ENCODE data around the gene KANSL1. TPM values are rescaled to one million over a fixed set of nuclear protein-coding genes. Genes with fewer than 3 reads are reported as not detected.

The KANSL1 gene
- total and polyA plus RNA-seq, 10 of the 15 experiments (the other 5 are each of a cell fraction or from before 2014, with no cell fraction given) = 4.7 to 60.6 (median 28.0) TPM

DNA sequence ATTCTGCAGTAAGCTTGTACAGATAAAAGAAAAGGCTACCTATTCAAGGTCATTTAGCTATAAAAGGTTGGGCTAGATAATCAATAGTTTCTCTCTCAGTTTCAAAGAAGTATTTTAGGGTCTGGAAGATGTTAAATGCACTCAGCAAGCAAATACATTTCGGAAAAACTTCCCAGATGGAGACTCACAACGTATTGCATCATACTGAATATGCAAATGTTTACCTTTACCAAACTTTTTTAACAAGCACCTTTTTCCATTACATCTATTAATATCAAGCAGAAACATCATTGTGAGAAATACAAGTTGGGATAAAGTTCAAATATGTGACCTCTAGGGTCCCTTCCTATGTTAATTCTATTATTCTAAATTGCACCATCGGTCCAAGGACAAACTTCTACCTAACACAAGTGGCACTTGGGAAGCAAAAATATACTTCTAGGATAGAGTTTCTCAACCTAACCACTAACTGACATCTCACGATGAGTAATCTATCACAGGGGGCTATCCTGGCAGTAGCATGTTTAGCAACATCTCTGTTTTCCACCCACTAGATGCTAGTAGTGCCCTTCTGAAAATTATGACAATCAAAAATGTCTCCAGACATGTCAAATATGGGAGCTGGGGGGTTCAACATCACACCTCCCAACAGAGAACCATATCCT is 14.5 kb downstream of the KANSL1 start:
- intact Hi-C loops (cut with micrococcal nuclease; ENCODE audit: unreplicated experiment) (no loop called here), in situ Hi-C loops (cut with MboI) (no loop called here)
- no peaks in the 10 kb centered on the region for H3K27me3 ChIP-seq (replicated peaks in 1 of 2; ENCODE audit: control insufficient read depth in 2 of 2, insufficient read depth in 2 of 2, low read length in 1 of 2)
- H3K79me2 ChIP-seq (ENCODE audit: control insufficient read depth, insufficient read depth, low read length) = peaks cover 99% of the 10 kb centered on the region
- SMC1A ChIA-PET (ENCODE audit: uncharacterized antibody, unreplicated experiment) = interaction anchor here (0.7 to 24.2 kb wide), 19 partner anchors 6 to 134 kb away, joined by 3 to 478 read pairs (median 5); partner anchors contain the start of gene KANSL1
- H3K4me1 ChIP-seq (ENCODE audit: control insufficient read depth, insufficient read depth, low read length) = peaks cover 50% of the 10 kb centered on the region
- no TSS peak for BruUV-seq (replicated peaks)
- DNase-seq (ENCODE audit: low read depth, low spot score) (no peak), FAIRE-seq (no peak), ATAC-seq (peak; percentile 56)
- H3K4me3 ChIP-seq = peak overlapping the region; percentile 17; the same call in 1 of the 2 replicates
- H3K36me3 ChIP-seq (ENCODE audit: control insufficient read depth in 2 of 2, insufficient read depth in 2 of 2, low read length in 1 of 2) = peaks cover 3 to 6% of the 10 kb centered on the region in 2 experiments; a peak in 3 of 4 replicates
- RAD21 ChIA-PET (ENCODE audit: unreplicated experiment) = interaction anchor here (0.9 to 3.0 kb wide), 11 partner anchors 8 to 57 kb away, joined by 3 to 21 read pairs (median 4); partner anchors contain the start of gene KANSL1
- H4K20me1 ChIP-seq (ENCODE audit: control insufficient read depth, insufficient read depth) = 0 out of 2 replicates have a peak, but pooled peaks cover 5% of the 10 kb centered on the region
- no peaks in the 10 kb centered on the region for H3K9me3 ChIP-seq (replicated peaks; ENCODE audit: control insufficient read depth, insufficient read depth, low read length)
- H3K27ac ChIP-seq (ENCODE audit: control insufficient read depth, insufficient read depth) = peak overlapping the region; percentile 29; the same call in 1 of the 2 replicates
- 55% methylated on average over 4 of the region's 4 CpGs for whole genome bisulfite sequencing (ENCODE audit: insufficient coverage, insufficient replicate concordance, low lambda C conversion rate, missing lambda C conversion rate)
- CTCF ChIA-PET = interaction anchor here (0.6 to 5.2 kb wide), 19 partner anchors 8 to 176 kb away, joined by 3 to 53 read pairs (median 6); partner anchors contain the start of gene KANSL1
- peak overlapping the region; percentile 73 for H3K4me2 ChIP-seq (ENCODE audit: control insufficient read depth, insufficient read depth)
- no peak overlapping the region for H3K9ac ChIP-seq (ENCODE audit: control insufficient read depth, insufficient read depth, low read length)
- POLR2A ChIA-PET = interaction anchor here (0.5 to 3.3 kb wide), 13 partner anchors 8 to 124 kb away, joined by 3 to 17 read pairs (median 6); no protein-coding TSS in a partner anchor
- no peak overlapping the region for H2AFZ ChIP-seq (ENCODE audit: control insufficient read depth, low read depth, low read length)
- TF ChIP-seq YBX1 (IDR thresholded peaks at IDR 0.05) (no peak), NRF1 (conservative IDR thresholded peaks at IDR 0.05; ENCODE audit: low read depth, low read length) (no peak), ETV6 (conservative IDR thresholded peaks at IDR 0.05 in 1 of 2, IDR thresholded peaks at IDR 0.05 in 1 of 2; ENCODE audit: borderline replicate concordance in 1 of 2, low read depth in 1 of 2) (no peak), CEBPB (IDR thresholded peaks at IDR 0.05; ENCODE audit: borderline replicate concordance in 1 of 2, low read depth in 2 of 2, low read length in 2 of 2) (0 out of 4 replicates have a peak, but pooled peaks of 1 of the 2 experiments have one; percentile 8), RAD21 (IDR thresholded peaks at IDR 0.05; ENCODE audit: insufficient read depth, low read depth, low read length) (0 out of 2 replicates have a peak, but pooled peaks have one; percentile 10), TARDBP (IDR thresholded peaks at IDR 0.05; ENCODE audit: borderline replicate concordance) (no peak), POU2F2 (IDR thresholded peaks at IDR 0.05; ENCODE audit: borderline replicate concordance, low read depth, low read length) (no peak), CBFB (IDR thresholded peaks at IDR 0.05; ENCODE audit: low read depth) (0 out of 2 replicates have a peak, but pooled peaks have one; percentile 10), CREM (IDR thresholded peaks at IDR 0.05; ENCODE audit: low read depth) (peak; percentile 27; the same call in 1 of the 2 replicates)
- TF ChIP-seq, protein P1, sequence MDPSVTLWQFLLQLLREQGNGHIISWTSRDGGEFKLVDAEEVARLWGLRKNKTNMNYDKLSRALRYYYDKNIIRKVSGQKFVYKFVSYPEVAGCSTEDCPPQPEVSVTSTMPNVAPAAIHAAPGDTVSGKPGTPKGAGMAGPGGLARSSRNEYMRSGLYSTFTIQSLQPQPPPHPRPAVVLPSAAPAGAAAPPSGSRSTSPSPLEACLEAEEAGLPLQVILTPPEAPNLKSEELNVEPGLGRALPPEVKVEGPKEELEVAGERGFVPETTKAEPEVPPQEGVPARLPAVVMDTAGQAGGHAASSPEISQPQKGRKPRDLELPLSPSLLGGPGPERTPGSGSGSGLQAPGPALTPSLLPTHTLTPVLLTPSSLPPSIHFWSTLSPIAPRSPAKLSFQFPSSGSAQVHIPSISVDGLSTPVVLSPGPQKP (IDR thresholded peaks at IDR 0.05; ENCODE audit: low read depth, low read length) = no peak
- TF ChIP-seq, protein P2, sequence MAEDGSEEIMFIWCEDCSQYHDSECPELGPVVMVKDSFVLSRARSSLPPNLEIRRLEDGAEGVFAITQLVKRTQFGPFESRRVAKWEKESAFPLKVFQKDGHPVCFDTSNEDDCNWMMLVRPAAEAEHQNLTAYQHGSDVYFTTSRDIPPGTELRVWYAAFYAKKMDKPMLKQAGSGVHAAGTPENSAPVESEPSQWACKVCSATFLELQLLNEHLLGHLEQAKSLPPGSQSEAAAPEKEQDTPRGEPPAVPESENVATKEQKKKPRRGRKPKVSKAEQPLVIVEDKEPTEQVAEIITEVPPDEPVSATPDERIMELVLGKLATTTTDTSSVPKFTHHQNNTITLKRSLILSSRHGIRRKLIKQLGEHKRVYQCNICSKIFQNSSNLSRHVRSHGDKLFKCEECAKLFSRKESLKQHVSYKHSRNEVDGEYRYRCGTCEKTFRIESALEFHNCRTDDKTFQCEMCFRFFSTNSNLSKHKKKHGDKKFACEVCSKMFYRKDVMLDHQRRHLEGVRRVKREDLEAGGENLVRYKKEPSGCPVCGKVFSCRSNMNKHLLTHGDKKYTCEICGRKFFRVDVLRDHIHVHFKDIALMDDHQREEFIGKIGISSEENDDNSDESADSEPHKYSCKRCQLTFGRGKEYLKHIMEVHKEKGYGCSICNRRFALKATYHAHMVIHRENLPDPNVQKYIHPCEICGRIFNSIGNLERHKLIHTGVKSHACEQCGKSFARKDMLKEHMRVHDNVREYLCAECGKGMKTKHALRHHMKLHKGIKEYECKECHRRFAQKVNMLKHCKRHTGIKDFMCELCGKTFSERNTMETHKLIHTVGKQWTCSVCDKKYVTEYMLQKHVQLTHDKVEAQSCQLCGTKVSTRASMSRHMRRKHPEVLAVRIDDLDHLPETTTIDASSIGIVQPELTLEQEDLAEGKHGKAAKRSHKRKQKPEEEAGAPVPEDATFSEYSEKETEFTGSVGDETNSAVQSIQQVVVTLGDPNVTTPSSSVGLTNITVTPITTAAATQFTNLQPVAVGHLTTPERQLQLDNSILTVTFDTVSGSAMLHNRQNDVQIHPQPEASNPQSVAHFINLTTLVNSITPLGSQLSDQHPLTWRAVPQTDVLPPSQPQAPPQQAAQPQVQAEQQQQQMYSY (CRISPR knock-in tag; IDR thresholded peaks at IDR 0.05) = no peak
- TF ChIP-seq, protein P3, sequence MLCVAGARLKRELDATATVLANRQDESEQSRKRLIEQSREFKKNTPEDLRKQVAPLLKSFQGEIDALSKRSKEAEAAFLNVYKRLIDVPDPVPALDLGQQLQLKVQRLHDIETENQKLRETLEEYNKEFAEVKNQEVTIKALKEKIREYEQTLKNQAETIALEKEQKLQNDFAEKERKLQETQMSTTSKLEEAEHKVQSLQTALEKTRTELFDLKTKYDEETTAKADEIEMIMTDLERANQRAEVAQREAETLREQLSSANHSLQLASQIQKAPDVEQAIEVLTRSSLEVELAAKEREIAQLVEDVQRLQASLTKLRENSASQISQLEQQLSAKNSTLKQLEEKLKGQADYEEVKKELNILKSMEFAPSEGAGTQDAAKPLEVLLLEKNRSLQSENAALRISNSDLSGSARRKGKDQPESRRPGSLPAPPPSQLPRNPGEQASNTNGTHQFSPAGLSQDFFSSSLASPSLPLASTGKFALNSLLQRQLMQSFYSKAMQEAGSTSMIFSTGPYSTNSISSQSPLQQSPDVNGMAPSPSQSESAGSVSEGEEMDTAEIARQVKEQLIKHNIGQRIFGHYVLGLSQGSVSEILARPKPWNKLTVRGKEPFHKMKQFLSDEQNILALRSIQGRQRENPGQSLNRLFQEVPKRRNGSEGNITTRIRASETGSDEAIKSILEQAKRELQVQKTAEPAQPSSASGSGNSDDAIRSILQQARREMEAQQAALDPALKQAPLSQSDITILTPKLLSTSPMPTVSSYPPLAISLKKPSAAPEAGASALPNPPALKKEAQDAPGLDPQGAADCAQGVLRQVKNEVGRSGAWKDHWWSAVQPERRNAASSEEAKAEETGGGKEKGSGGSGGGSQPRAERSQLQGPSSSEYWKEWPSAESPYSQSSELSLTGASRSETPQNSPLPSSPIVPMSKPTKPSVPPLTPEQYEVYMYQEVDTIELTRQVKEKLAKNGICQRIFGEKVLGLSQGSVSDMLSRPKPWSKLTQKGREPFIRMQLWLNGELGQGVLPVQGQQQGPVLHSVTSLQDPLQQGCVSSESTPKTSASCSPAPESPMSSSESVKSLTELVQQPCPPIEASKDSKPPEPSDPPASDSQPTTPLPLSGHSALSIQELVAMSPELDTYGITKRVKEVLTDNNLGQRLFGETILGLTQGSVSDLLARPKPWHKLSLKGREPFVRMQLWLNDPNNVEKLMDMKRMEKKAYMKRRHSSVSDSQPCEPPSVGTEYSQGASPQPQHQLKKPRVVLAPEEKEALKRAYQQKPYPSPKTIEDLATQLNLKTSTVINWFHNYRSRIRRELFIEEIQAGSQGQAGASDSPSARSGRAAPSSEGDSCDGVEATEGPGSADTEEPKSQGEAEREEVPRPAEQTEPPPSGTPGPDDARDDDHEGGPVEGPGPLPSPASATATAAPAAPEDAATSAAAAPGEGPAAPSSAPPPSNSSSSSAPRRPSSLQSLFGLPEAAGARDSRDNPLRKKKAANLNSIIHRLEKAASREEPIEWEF (IDR thresholded peaks at IDR 0.05; ENCODE audit: insufficient replicate concordance, low read depth, low read length) = no peak
